Neuronal stem cell (in vitro differentiated cells): ENCODE data around the gene SNAP25.

Experiments
- DNase-seq: peaks from one replicate; pipeline ENCODE4 v3.0.0-alpha.2; 2013; ENCODE audit warnings: low spot score
- H2AFZ ChIP-seq: one replicate; pipeline ENCODE4 v1.6.1; 2013; ENCODE audit warnings: mild to moderate bottlenecking, low read length, inconsistent platforms
- H2AK5ac ChIP-seq: 2 replicates; pipeline ENCODE4 v1.6.1; 2013; ENCODE audit warnings: low read depth, mild to moderate bottlenecking, inconsistent platforms, low read length, moderate library complexity, mixed read lengths
- H2BK120ac ChIP-seq: 2 replicates; pipeline ENCODE4 v1.6.1; 2013; ENCODE audit warnings: low read depth, mild to moderate bottlenecking, inconsistent platforms, low read length, moderate library complexity, mixed read lengths
- H2BK12ac ChIP-seq: one replicate; pipeline ENCODE4 v1.6.1; 2013; ENCODE audit warnings: low read length, inconsistent platforms
- H2BK15ac ChIP-seq: 2 replicates; pipeline ENCODE4 v1.6.1; 2013; ENCODE audit warnings: mild to moderate bottlenecking, low read length, inconsistent platforms, mixed read lengths
- H2BK5ac ChIP-seq: one replicate; pipeline ENCODE4 v1.6.1; 2013; ENCODE audit warnings: inconsistent platforms, mild to moderate bottlenecking, low read length, moderate library complexity
- H3K14ac ChIP-seq: one replicate; pipeline ENCODE4 v1.6.1; 2013; ENCODE audit warnings: low read length, inconsistent platforms
- H3K18ac ChIP-seq: 2 replicates; pipeline ENCODE4 v1.6.1; 2013; ENCODE audit warnings: low read length, inconsistent platforms
- H3K23ac ChIP-seq: 2 replicates; pipeline ENCODE4 v1.6.1; 2013; ENCODE audit warnings: low read depth, mild to moderate bottlenecking, mixed read lengths, low read length, inconsistent platforms; ENCODE audit not compliant: poor library complexity
- H3K27ac ChIP-seq: replicated peaks from 3 replicates; pipeline ENCODE4 v1.5.1; 2013; ENCODE audit warnings: low read length, inconsistent platforms
- H3K27me3 ChIP-seq, 3 experiments: 2 replicates each; pipeline ENCODE4 v1.6.1; 2013; ENCODE audit warnings: low read length in 3 of 3, mild to moderate bottlenecking in 2 of 3, inconsistent platforms in 1 of 3, low read depth in 1 of 3, mixed read lengths in 1 of 3, moderate library complexity in 1 of 3; ENCODE audit not compliant: control insufficient read depth in 3 of 3, insufficient read depth in 3 of 3
- H3K36me3 ChIP-seq, 2 donors: replicated peaks in 1 of 2; 2 replicates each; pipeline ENCODE4 v1.6.1; 2013; ENCODE audit warnings: low read length in 2 of 2; ENCODE audit not compliant: control insufficient read depth in 2 of 2, insufficient read depth in 2 of 2
- H3K4ac ChIP-seq: 2 replicates; pipeline ENCODE4 v1.6.1; 2013; ENCODE audit warnings: inconsistent platforms, mild to moderate bottlenecking, low read length, moderate library complexity
- H3K4me1 ChIP-seq, 2 donors: 1 replicate in 1 of 2; 2 replicates in 1 of 2; pipeline ENCODE4 v1.6.1; 2013; ENCODE audit warnings: low read length in 2 of 2, low read depth in 1 of 2; ENCODE audit not compliant: control insufficient read depth in 2 of 2, insufficient read depth in 1 of 2
- H3K4me2 ChIP-seq: one replicate; pipeline ENCODE4 v1.6.1; 2013; ENCODE audit warnings: mild to moderate bottlenecking, low read length, inconsistent platforms; ENCODE audit not compliant: insufficient read depth, poor library complexity, severe bottlenecking
- H3K4me3 ChIP-seq, 2 donors: 2 replicates each; pipeline ENCODE4 v1.5.1; 2013; ENCODE audit warnings: low read length in 2 of 2, mild to moderate bottlenecking in 2 of 2, inconsistent platforms in 1 of 2, moderate library complexity in 1 of 2
- H3K79me1 ChIP-seq: one replicate; pipeline ENCODE4 v1.6.1; 2013; ENCODE audit warnings: low read depth, mild to moderate bottlenecking, inconsistent platforms, low read length, moderate library complexity
- H3K9ac ChIP-seq: one replicate; pipeline ENCODE4 v1.6.1; 2013; ENCODE audit warnings: mild to moderate bottlenecking, low read depth, low read length, inconsistent platforms; ENCODE audit not compliant: poor library complexity
- H3K9me3 ChIP-seq, 2 donors: replicated peaks in 1 of 2; 2 replicates each; pipeline versions ENCODE3 to v1.6.1; 2013; ENCODE audit warnings: low read length in 2 of 2, mild to moderate bottlenecking in 2 of 2, inconsistent platforms in 1 of 2, low read depth in 1 of 2, mixed read lengths in 1 of 2, moderate library complexity in 1 of 2; ENCODE audit not compliant: control insufficient read depth in 2 of 2, insufficient read depth in 1 of 2
- H4K8ac ChIP-seq: one replicate; pipeline ENCODE4 v1.6.1; 2013; ENCODE audit warnings: low read depth, mild to moderate bottlenecking, inconsistent platforms, low read length, moderate library complexity
- H4K91ac ChIP-seq: one replicate; pipeline ENCODE4 v1.6.1; 2013; ENCODE audit warnings: low read length, low read depth, mild to moderate bottlenecking, inconsistent platforms; ENCODE audit not compliant: poor library complexity
- whole genome bisulfite sequencing, 2 donors: extraction: QIAGEN DNeasy Blood & Tissue Kit; methylation state at CpG; one replicate each; pipeline ENCODE4 v1.1.7; 2013; ENCODE audit warnings: missing lambda C conversion rate in 2 of 2, mixed read lengths in 1 of 2; ENCODE audit not compliant: insufficient read length in 2 of 2, insufficient replicate concordance in 1 of 2; ENCODE audit errors: extremely low coverage in 2 of 2; 5-methylcytosine and 5-hydroxymethylcytosine counted together

SNAP25 gene

DNA sequence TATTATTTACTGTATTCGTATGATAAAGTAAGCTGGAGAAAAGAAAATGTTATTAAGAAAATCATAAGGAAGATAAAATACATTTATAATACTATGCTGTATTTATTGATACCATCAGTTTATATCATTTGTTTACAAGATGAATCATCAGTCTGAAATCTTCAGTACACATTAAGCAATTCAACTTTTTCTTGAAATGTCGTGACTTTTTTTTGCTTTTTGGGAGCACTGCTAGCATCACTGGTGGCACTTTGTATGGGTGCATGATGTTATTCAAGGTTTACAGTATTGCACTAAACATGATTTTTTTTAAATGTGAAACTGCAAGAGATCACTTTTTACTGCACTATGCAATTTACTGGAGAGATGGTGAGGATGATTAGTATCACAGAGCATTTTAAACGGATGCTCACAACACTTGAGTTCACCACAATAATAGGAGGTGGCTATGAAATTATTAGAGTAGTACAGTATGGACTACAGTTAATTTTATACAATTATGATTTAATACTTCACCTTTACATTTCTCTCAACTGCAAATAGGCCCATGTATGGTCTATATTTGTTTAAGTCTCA is 85.9 kb downstream of the SNAP25 start:
- Histone ChIP-seq H3K23ac (no peak overlapping the region), H3K4me3 (no peak overlapping the region), H3K4ac (no peak overlapping the region), H3K4me1 (peaks cover 0 to 5% of the 10 kb centered on the region in 2 donors), H3K14ac (no peak overlapping the region), H3K4me2 (no peak overlapping the region), H2BK12ac (no peak overlapping the region), H3K18ac (no peak overlapping the region), H3K27ac (no peak overlapping the region), H2BK120ac (no peak overlapping the region), H2BK15ac (no peak overlapping the region), H3K9me3 (no peaks in the 10 kb centered on the region), H3K9ac (no peak overlapping the region), H3K36me3 (no peaks in the 10 kb centered on the region), H4K8ac (no peak overlapping the region), H3K27me3 (no peaks in the 10 kb centered on the region), H2AFZ (no peak overlapping the region), H2BK5ac (no peak overlapping the region), H3K79me1 (no peaks in the 10 kb centered on the region), H2AK5ac (no peak overlapping the region), H4K91ac (no peak overlapping the region)
- no CpG with 5 or more reads among the region's 3 CpGs for WGBS, 2 donors
- DNase-seq, result no peak

DNA sequence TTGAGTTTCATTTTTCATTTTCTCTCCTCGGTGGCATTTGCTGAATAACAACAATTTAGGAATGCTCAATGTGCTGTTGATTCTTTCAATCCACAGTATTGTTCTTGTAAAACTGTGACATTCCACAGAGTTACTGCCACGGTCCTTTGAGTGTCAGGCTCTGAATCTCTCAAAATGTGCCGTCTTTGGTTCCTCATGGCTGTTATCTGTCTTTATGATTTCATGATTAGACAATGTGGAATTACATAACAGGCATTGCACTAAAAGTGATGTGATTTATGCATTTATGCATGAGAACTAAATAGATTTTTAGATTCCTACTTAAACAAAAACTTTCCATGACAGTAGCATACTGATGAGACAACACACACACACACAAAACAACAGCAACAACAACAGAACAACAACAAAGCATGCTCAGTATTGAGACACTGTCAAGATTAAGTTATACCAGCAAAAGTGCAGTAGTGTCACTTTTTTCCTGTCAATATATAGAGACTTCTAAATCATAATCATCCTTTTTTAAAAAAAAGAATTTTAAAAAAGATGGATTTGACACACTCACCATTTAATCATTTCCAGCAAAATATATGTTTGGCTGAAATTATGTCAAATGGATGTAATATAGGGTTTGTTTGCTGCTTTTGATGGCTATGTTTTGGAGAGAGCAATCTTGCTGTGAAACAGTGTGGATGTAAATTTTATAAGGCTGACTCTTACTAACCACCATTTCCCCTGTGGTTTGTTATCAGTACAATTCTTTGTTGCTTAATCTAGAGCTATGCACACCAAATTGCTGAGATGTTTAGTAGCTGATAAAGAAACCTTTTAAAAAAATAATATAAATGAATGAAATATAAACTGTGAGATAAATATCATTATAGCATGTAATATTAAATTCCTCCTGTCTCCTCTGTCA is 88.1 kb downstream of the SNAP25 start:
- H3K18ac ChIP-seq, result no peak overlapping the region
- H3K14ac ChIP-seq, result no peak overlapping the region
- H2AK5ac ChIP-seq, result no peak overlapping the region
- H4K91ac ChIP-seq, result no peak overlapping the region
- no peak overlapping the region for H2BK120ac ChIP-seq
- H2BK12ac ChIP-seq, result no peak overlapping the region
- no peak overlapping the region for H3K4me2 ChIP-seq
- H3K79me1 ChIP-seq, result no peaks in the 10 kb centered on the region
- H2BK5ac ChIP-seq, result no peak overlapping the region
- H2AFZ ChIP-seq, result no peak overlapping the region
- H3K27me3 ChIP-seq, result no peaks in the 10 kb centered on the region
- no peak for DNase-seq
- no peak overlapping the region for H3K23ac ChIP-seq
- no peak overlapping the region for H4K8ac ChIP-seq
- H3K4me3 ChIP-seq, result no peak overlapping the region
- H3K4me1 ChIP-seq, result peaks cover 0 to 5% of the 10 kb centered on the region in 2 donors
- WGBS, 2 donors, result no CpG with 5 or more reads among the region's 3 CpGs
- no peak overlapping the region for H3K27ac ChIP-seq
- no peak overlapping the region for H2BK15ac ChIP-seq
- no peak overlapping the region for H3K4ac ChIP-seq
- no peak overlapping the region for H3K9ac ChIP-seq
- H3K9me3 ChIP-seq, result no peaks in the 10 kb centered on the region
- no peaks in the 10 kb centered on the region for H3K36me3 ChIP-seq

DNA sequence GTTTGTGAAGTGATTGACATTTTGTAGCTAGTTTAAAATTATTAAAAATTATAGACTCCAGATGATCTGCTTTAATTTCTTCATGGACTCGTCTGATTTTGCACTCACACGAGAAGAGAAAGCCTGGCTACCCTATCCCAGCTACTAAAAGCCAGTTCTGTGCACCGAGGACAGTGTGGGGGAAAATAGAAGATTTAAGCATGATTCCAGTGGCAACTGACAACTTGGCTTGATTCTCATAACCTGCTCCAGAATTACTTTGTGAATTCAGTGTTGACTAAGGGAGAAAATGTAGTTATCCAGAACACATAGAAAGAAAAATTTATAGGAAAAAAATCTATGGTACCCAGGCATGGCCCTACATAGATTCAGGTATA is 88.7 kb downstream of the SNAP25 start:
- Histone ChIP-seq H3K27me3 (no peaks in the 10 kb centered on the region), H3K9me3 (no peaks in the 10 kb centered on the region), H3K9ac (no peak overlapping the region), H3K79me1 (no peaks in the 10 kb centered on the region), H2BK5ac (no peak overlapping the region), H3K36me3 (no peaks in the 10 kb centered on the region), H3K27ac (no peak overlapping the region), H3K18ac (no peak overlapping the region), H3K4ac (no peak overlapping the region), H4K91ac (no peak overlapping the region), H2AFZ (no peak overlapping the region), H3K23ac (no peak overlapping the region), H2BK120ac (no peak overlapping the region), H2BK15ac (no peak overlapping the region), H3K4me2 (no peak overlapping the region), H4K8ac (no peak overlapping the region), H3K4me1 (peaks cover 0 to 5% of the 10 kb centered on the region in 2 donors), H3K14ac (no peak overlapping the region), H3K4me3 (no peak overlapping the region), H2AK5ac (no peak overlapping the region), H2BK12ac (no peak overlapping the region)
- no peak for DNase-seq
- no CpG with 5 or more reads among the region's 3 CpGs for WGBS, 2 donors

DNA sequence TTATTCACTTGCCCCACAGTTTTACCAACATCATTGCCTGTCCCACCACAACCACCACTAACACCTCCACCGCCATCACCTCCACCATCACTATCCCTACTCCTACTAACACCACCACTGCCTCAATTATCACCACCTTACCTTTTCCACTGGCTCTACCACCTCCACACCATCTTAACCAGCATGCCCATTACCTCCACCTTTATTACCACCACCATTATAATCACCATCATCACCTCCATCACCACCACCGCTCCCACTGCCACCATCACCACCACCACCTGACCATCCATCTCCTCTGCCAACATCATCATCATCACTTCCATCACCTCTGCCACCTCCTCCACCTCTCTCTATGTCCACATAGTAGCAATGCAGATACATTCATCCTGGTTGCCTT is 90.0 kb downstream of the SNAP25 start:
- no peak overlapping the region for H2BK12ac ChIP-seq
- H2AK5ac ChIP-seq, result no peak overlapping the region
- H4K8ac ChIP-seq, result no peak overlapping the region
- H2BK120ac ChIP-seq, result no peak overlapping the region
- H3K18ac ChIP-seq, result no peak overlapping the region
- H3K4me3 ChIP-seq, result peak overlapping the region in 1 of 2 donors; percentile 30
- H2AFZ ChIP-seq, result no peak overlapping the region
- no peak overlapping the region for H3K27ac ChIP-seq
- H3K14ac ChIP-seq, result no peak overlapping the region
- H3K36me3 ChIP-seq, result no peaks in the 10 kb centered on the region
- no peak overlapping the region for H3K9ac ChIP-seq
- peaks cover 0 to 11% of the 10 kb centered on the region in 2 donors for H3K4me1 ChIP-seq
- no peak overlapping the region for H3K4ac ChIP-seq
- no peaks in the 10 kb centered on the region for H3K9me3 ChIP-seq
- H3K4me2 ChIP-seq, result no peak overlapping the region
- WGBS, 2 donors, result no CpG with 5 or more reads among the region's 2 CpGs
- no peak for DNase-seq
- H3K23ac ChIP-seq, result peak overlapping the region; percentile 3
- H3K27me3 ChIP-seq, result no peaks in the 10 kb centered on the region
- no peak overlapping the region for H2BK15ac ChIP-seq
- no peaks in the 10 kb centered on the region for H3K79me1 ChIP-seq
- no peak overlapping the region for H4K91ac ChIP-seq
- H2BK5ac ChIP-seq, result no peak overlapping the region
